Upper lobe of left lung (tissue), 6 donors: ENCODE data around the gene HEXIM2. TPM values are rescaled to one million over a fixed set of nuclear protein-coding genes. Genes with fewer than 3 reads are reported as not detected.

Experiments
- ATAC-seq, 2 donors: fragments of 200-7000 bp; cut with Tn5 transposase; one replicate each; pipeline ENCODE4 v1.9.1; 2022; ENCODE audit warnings: mild to moderate bottlenecking in 2 of 2, moderate library complexity in 2 of 2; ENCODE audit not compliant: low FRiP score in 2 of 2
- DNase-seq, 2 donors: peaks; one replicate each; pipeline ENCODE4 v3.0.0-alpha.2; 2019 to 2020
- H3K27ac ChIP-seq, 4 donors: fragments of 200-600 bp; sonication (generic); one replicate each; pipeline ENCODE4 v1.5.1; 2016 to 2019
- H3K27me3 ChIP-seq, 4 donors: fragments of 200-600 bp; sonication (generic); one replicate each; pipeline ENCODE4 v1.5.1; 2017 to 2019
- H3K36me3 ChIP-seq, 4 donors: fragments of 200-600 bp; sonication (generic); one replicate each; pipeline ENCODE4 v1.5.1; 2016 to 2019
- H3K4me1 ChIP-seq, 4 donors: fragments of 200-600 bp; sonication (generic); one replicate each; pipeline ENCODE4 v1.5.1; 2018 to 2019
- H3K4me3 ChIP-seq, 4 donors: fragments of 200-600 bp; sonication (generic); one replicate each; pipeline ENCODE4 v1.5.1; 2017 to 2019; ENCODE audit warnings: mild to moderate bottlenecking in 2 of 4, moderate library complexity in 1 of 4
- H3K9me3 ChIP-seq, 4 donors: fragments of 200-600 bp; sonication (generic); one replicate each; pipeline ENCODE4 v1.5.1; 2018 to 2019
- EP300 ChIP-seq, 4 donors: sonication (generic); formaldehyde crosslinking; IDR thresholded peaks; one replicate each; pipeline ENCODE4 v1.5.1; 2017; ENCODE audit warnings: antibody characterized with exemption in 4 of 4, control low read depth in 2 of 4
- POLR2A ChIP-seq, 4 donors: fragments of 450-650 bp; IDR thresholded peaks; one replicate each; pipeline ENCODE4 v1.5.1; 2016 to 2017; ENCODE audit warnings: antibody characterized with exemption in 4 of 4, mild to moderate bottlenecking in 2 of 4
- POLR2AphosphoS5 ChIP-seq, 2 donors: sonication (generic); formaldehyde crosslinking; IDR thresholded peaks; one replicate each; pipeline ENCODE4 v1.5.1; 2017; ENCODE audit warnings: antibody characterized with exemption in 2 of 2
- WGBS, 2 donors: methylation state at CpG; one replicate each; pipeline ENCODE4 v1.1.5; 2017 to 2018; 5-methylcytosine and 5-hydroxymethylcytosine counted together
- total RNA-seq, 6 donors: library from RNA; depleted of rRNA in 4 of 6; stranded (reverse); fragments of >200 nt in 4 of 6; gene quantifications; one replicate each; pipeline versions ENCODE4 v1.1.0 to v1.2.1, GENCODE V29; 2016 to 2021
- TF ChIP-seq, protein P1 (sequence below), 6 experiments: fragments of 450-650 bp in 4 of 6; fragments of 200-600 bp in 2 of 6; sonication (generic) in 2 of 6; IDR thresholded peaks; one replicate each; pipeline ENCODE4 v1.5.1; 2016 to 2019; ENCODE audit warnings: antibody characterized with exemption in 6 of 6
- donor health status: DM: no; HTN: no; CAD: no; lungs with moderate emphysema.
- donor health status: DM: no; HTN: yes; CAD: no; lungs with severe emphysema.

The HEXIM2 gene
- total RNA-seq, 6 donors from 2014 or later, result 4.1 to 14.7 (median 9.3) TPM

DNA sequence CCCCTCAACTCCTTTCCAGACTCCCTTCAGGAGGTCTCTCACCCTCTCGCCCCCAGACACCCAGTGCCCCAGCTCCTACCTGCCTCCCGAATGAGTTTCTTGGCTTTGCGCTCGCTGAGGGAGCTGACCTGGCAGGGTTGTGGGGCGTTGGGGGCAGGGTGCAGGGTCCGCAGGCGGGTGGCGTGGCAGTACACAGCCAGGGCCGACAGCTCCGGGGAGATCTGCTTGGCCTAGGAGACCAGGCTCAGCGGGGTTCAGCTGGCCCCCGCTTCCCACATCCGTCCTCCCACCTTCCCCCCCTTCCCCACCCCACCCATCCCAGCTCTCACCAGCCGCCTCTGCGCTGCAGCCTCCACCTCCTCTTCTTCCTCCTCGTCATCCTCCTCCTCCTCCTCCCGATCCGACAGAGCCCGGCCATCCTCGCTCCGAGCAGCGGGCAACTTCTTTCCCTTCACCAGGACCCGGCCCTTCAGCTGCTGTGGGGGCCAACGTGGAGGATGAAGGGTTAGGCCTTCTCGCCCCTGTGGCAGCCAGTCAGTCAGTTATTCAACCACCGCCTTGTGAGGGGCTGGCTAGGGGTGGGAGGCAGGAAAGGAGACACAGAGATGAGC, 46.6 kb upstream of the HEXIM2 start:
- DNase-seq, result no peak
- Histone ChIP-seq H3K27ac (no peak overlapping the region), H3K4me1 (no peaks in the 10 kb centered on the region), H3K9me3 (no peaks in the 10 kb centered on the region), H3K4me3 (no peak overlapping the region), H3K36me3 (peaks cover 0 to 57% (median 6%) of the 10 kb centered on the region in 4 donors), H3K27me3 (no peaks in the 10 kb centered on the region)
- ATAC-seq, result no peak
- 90 to 92% methylated on average over 24 to 26 of the region's 26 CpGs for WGBS, 2 donors
- TF ChIP-seq, protein P1, sequence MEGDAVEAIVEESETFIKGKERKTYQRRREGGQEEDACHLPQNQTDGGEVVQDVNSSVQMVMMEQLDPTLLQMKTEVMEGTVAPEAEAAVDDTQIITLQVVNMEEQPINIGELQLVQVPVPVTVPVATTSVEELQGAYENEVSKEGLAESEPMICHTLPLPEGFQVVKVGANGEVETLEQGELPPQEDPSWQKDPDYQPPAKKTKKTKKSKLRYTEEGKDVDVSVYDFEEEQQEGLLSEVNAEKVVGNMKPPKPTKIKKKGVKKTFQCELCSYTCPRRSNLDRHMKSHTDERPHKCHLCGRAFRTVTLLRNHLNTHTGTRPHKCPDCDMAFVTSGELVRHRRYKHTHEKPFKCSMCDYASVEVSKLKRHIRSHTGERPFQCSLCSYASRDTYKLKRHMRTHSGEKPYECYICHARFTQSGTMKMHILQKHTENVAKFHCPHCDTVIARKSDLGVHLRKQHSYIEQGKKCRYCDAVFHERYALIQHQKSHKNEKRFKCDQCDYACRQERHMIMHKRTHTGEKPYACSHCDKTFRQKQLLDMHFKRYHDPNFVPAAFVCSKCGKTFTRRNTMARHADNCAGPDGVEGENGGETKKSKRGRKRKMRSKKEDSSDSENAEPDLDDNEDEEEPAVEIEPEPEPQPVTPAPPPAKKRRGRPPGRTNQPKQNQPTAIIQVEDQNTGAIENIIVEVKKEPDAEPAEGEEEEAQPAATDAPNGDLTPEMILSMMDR (IDR thresholded peaks at IDR 0.05), result no peak
- no peak for TF ChIP-seq POLR2AphosphoS5 (IDR thresholded peaks at IDR 0.05)
- no peak for TF ChIP-seq EP300 (IDR thresholded peaks at IDR 0.05)
- TF ChIP-seq POLR2A (IDR thresholded peaks at IDR 0.05), result no peak

DNA sequence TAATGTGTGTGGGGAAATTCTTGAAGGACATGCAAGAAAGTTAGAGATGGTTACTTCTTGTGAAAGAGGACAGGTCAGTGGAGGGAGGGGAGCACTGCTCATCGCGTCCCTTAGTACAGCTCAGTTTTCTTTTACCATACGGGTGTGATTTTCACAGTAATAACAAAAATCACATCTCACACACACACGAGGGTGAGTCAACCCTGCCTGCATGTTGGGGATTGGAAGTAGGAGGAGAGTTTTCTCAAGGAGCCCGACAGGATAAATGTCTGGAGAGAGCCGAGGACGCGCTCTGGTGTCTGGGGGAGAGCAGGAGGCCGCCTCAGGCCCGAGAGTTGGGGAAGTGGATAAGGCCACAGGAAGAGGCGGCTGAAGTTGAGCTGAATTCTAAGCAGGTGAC, 45.8 kb upstream of the HEXIM2 start:
- no peak overlapping the region for H3K4me3 ChIP-seq
- no peak overlapping the region for H3K27ac ChIP-seq
- 67 to 80% methylated on average over 11 of the region's 11 CpGs for WGBS, 2 donors
- H3K27me3 ChIP-seq, result no peaks in the 10 kb centered on the region
- DNase-seq (no peak), ATAC-seq (no peak)
- no peaks in the 10 kb centered on the region for H3K4me1 ChIP-seq
- TF ChIP-seq EP300 (IDR thresholded peaks at IDR 0.05) (no peak), POLR2A (IDR thresholded peaks at IDR 0.05) (no peak), POLR2AphosphoS5 (IDR thresholded peaks at IDR 0.05) (no peak)
- TF ChIP-seq, protein P1 (IDR thresholded peaks at IDR 0.05), result no peak
- H3K9me3 ChIP-seq, result no peaks in the 10 kb centered on the region
- H3K36me3 ChIP-seq, result peaks cover 0 to 65% (median 7%) of the 10 kb centered on the region in 4 donors

DNA sequence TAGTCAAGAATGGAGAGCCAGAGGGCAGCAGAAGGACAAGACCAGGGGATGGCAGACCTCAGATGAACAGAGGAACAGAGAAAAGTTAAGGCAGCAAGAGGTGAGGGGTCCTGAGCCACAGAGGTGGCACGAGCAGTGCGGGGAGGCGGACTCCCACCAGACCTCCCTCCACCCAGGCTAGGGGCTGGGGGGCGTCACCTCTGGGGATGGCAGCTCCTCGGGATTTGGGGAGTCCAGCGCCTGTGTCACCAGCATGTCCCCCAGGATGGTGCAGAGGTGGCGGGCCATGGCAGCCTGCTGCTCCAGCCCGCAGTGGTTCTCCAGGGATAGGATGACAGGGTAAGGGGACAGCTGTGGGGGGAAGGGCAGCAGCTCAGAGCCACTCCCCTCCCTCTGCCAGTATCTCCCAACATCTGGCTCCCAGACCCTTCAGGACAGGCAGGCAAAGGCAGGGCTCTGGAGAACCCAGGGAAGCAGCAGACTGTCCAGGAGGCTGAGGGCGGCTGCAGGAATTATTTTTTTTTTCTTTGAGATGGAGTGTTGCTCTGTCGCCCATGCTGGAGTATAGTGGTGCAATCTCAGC, 45.1 kb upstream of the HEXIM2 start:
- Histone ChIP-seq H3K36me3 (peaks cover 0 to 68% (median 7%) of the 10 kb centered on the region in 4 donors), H3K9me3 (no peaks in the 10 kb centered on the region), H3K4me1 (no peaks in the 10 kb centered on the region), H3K27me3 (no peaks in the 10 kb centered on the region), H3K27ac (no peak overlapping the region), H3K4me3 (no peak overlapping the region)
- ATAC-seq (no peak), DNase-seq (no peak)
- 96 to 97% methylated on average over 8 to 10 of the region's 10 CpGs for WGBS, 2 donors
- TF ChIP-seq, protein P1 (IDR thresholded peaks at IDR 0.05), result no peak
- TF ChIP-seq POLR2A (IDR thresholded peaks at IDR 0.05) (no peak), POLR2AphosphoS5 (IDR thresholded peaks at IDR 0.05) (no peak), EP300 (IDR thresholded peaks at IDR 0.05) (no peak)

DNA sequence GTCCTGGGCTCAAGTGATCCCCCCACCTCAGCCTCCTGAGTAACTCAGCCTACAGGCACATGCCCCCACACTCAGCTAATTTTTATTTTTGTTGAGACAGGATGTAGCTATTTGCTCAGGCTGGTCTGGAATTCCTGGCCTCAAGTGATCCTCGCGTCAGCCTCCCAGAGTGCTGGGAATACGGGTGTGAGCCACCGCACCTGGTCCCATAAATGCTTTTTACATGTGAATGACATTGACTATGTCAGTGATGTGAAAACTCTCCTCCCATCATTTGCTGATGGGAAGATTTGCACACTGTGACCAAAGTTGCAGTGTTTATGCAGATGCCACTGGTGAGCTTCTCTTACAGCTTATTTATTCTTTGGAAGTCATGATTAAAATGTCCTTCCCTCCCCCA, 44.3 kb upstream of the HEXIM2 start:
- H3K27me3 ChIP-seq, result no peaks in the 10 kb centered on the region
- no peak for ATAC-seq
- H3K4me3 ChIP-seq, result no peak overlapping the region
- DNase-seq, result no peak
- no peak overlapping the region for H3K27ac ChIP-seq
- WGBS, 2 donors, result 97 to 98% methylated on average over 4 of the region's 4 CpGs
- H3K9me3 ChIP-seq, result no peaks in the 10 kb centered on the region
- H3K4me1 ChIP-seq, result peaks cover 0 to 7% (median under 1%) of the 10 kb centered on the region in 4 donors
- TF ChIP-seq EP300 (IDR thresholded peaks at IDR 0.05) (no peak), POLR2AphosphoS5 (IDR thresholded peaks at IDR 0.05) (no peak), POLR2A (IDR thresholded peaks at IDR 0.05) (no peak)
- TF ChIP-seq, protein P1 (IDR thresholded peaks at IDR 0.05), result no peak
- peaks cover 0 to 65% (median 7%) of the 10 kb centered on the region in 4 donors for H3K36me3 ChIP-seq
